ENCODE data around the gene ANKH.
"Not testable (repeated sequence)": the region's sequence is repeated elsewhere in the genome, so short reads cannot be mapped to it uniquely, and the experiment has no call there.

Gene ANKH

DNA sequence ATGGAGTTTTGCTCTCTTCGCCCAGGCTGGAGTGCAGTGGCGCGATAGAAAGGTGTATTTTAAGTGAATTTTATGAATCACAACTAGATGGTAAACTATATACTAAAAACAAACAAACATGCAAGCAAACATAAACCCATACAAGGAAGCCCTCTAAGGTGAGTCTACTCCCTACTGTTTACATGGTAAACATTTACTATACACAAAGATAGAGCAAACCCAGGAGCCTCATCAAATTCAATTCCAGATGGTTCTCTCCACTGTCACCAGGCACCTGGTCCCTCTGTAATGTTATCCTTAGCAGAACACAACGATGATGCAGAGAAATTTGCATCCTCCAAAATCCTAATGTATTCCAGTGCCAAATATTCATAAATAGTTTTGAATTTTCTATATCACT, 17.9 kb downstream of the ANKH start:
- no peak for DNase-seq

GRCh38 chr5:14852779-14853178, 18.8 kb downstream of the ANKH start:
- no peak for DNase-seq

DNA sequence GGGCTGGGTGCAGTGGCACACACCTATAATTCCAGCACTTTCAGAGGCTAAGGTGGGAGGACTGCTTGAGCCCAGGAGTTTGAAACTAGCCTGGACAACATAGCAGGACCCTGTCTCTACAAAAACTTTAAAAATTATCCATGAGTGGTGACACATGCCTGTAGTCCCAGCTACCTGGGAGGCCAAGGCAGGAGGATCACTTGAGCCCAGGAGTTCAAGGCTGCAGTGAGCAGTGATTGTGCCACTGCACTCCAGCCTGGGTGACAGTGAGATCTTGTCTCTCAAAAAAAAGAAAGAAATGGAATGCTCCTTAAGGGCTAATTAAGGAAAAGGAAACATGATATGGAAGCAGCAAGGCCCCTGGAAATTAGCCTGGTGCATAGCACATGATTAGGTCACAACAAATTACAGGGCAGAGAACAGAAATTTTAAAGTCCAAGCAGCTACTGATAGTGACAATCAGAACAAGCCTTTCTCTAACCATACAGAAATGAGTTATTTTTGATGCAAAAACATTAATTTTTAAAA, 19.5 kb downstream of the ANKH start:
- no peak for DNase-seq

DNA sequence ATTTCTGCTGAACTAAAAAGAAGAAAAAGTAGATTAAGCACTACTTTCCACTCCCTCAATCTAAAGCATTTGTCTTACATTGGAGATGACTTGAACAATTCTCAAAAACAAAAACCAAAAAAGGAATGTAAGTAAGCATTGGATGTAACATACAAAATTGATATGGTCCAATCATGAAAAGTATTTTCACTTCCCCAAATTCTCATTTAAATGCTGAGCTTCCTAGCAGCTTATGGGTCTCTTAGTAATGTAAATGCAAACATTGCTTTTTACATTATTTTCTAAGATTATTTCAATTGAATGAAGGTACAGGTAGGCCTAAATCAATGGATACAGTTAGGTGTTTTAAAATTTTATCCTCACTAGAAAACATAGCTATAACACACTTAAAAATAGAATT, 20.0 kb downstream of the ANKH start:
- DNase-seq = no peak

GRCh38 chr5:14851050-14851419, 20.5 kb downstream of the ANKH start:
- DNase-seq = no peak

- DNase-seq = no peak
Observed at GRCh38 chr5:14850419-14851049, 21.0 kb downstream of the ANKH start.

DNA sequence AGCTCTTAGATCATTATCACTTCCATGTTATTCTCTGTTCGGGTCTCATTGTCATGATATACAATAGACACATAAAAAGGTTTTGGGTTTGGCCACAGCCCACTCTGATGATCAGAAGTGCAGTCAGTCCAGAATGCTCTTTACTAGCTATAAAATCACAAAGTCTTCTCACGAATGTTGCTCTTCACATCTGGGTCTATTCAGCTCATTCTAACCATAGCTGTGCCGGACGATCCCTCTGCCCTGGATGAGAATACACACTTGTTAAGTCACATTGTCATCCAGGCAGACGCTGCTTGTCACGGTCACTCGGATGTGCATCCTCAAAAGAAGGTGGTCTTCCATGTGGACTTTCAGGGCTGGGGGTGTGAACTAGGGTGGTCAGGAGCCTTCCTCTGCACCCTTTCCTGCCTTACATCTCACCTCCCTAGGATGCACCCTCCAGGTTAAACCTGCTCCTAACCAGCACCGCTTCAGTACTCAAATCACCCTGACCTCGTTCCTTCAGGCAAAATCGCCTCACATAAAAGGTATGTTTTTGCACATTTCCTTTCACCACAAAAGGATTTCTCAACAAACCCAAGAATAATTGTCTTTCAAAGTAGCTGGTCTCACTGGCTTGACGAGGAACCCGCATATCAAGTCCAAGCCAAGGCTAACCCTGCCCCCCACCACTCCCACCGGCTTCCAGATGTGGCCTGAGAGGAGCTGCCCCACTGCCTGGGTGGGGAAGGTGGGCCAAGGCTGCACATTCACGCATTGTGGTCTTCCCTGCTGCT, 21.9 kb downstream of the ANKH start:
- no peak for DNase-seq

GRCh38 chr5:14848942-14849341, 22.6 kb downstream of the ANKH start:
- DNase-seq = not testable (repeated sequence)

DNA sequence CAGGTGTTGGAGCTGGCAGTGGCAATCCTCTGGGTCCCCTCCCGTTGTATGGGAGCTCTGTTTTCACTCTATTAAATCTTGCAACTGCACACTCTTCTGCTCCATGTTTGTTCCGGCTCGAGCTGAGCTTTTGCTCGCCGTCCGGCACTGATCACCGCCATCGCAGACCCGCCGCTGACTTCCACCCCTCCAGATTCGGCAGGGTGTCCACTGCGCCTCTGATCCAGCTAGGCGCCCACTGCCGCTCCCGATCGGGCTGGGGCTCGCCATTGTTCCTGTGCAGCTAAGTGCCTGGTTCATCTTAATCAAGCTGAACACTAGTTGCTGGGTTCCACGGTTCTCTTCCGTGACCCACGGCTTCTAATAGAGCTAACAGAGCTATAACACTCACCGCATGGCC, 23.2 kb downstream of the ANKH start:
- DNase-seq = no peak

GRCh38 chr5:14847471-14847870, 24.1 kb downstream of the ANKH start:
- DNase-seq = no peak

- no peak for DNase-seq
Observed at GRCh38 chr5:14842117-14842516, 29.5 kb downstream of the ANKH start.

DNA sequence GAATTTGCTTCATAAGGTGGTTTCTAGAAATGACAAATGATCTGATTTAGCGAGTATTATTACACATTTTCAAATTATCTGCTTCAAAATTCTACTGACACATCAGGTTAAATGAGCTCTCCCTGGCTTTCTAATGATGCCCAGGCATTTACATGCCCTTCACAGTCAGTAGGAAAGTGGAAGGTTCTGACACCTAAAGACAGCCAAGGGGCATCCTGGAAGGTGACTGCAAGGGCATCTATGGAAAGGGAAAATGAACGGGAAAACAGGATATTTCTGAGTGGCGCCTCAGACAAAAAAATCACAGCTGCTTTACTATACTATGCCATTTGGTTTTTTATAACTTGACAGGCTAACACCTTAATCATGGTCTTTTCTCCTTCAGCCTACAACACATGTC, 31.0 kb downstream of the ANKH start:
- DNase-seq = no peak

DNA sequence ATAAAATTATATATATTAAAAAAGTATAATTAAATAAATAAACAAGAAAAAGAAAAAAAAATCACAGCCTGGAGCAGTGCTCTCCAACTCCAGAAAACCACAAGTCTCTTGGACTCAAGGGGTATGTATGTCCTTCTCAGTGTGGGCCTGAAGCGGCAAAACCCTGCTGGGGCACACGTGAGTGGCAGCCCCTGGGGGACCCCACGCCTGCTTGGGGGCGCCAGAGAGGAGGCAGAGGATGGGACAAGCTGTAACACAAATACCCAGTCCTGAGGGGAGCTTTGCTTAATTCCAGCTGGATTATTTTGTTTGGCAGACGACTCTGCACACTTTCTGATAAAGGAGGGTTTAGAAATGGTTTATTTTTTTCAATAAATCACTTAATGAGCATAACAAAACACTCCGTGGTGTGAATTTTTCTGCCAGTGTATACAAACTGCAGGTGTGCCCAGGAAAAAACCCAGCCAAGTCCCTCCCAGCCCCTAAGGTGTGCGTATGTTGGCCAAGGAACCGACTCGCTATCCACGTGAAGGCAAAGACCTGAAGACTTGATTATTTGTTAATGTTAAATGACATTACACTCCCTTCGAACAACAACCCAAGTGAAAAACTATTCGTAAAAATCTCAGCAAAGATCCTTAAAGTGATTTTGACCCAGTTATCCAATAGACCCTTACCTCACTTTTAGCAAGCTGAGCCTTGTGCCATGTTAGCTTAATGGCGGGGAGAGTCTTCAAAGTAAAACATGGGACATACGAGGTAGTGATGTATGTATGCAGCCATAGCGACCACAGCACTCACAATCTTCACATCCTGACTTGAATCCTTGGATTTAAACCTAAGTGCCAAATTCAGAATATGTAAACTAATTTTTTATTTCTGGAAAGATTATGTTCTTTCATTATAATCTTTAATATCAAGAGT, 32.9 kb downstream of the ANKH start:
- DNase-seq = no peak

DNA sequence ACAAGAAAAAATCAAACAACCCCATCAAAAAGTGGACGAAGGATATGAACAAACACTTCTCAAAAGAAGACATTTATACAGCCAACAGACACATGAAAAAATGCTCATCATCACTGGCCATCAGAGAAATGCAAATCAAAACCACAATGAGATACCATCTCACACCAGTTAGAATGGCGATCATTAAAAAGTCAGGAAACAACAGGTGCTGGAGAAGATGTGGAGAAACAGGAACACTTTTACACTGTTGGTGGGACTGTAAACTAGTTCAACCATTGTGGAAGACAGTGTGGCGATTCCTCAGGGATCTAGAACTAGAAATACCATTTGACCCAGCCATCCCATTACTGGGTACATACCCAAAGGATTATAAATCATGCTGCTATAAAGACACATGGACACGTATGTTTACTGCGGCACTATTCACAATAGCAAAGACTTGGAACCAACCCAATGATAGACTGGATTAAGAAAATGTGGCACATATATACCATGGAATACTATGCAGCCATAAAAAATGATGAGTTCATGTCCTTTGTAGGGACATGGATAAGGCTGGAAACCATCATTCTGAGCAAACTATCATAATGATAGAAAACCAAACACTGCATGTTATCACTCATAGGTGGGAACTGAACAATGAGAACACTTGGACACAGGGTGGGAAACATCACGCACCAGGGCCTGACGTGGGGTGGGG, 34.0 kb downstream of the ANKH start:
- DNase-seq = not testable (repeated sequence)

DNA sequence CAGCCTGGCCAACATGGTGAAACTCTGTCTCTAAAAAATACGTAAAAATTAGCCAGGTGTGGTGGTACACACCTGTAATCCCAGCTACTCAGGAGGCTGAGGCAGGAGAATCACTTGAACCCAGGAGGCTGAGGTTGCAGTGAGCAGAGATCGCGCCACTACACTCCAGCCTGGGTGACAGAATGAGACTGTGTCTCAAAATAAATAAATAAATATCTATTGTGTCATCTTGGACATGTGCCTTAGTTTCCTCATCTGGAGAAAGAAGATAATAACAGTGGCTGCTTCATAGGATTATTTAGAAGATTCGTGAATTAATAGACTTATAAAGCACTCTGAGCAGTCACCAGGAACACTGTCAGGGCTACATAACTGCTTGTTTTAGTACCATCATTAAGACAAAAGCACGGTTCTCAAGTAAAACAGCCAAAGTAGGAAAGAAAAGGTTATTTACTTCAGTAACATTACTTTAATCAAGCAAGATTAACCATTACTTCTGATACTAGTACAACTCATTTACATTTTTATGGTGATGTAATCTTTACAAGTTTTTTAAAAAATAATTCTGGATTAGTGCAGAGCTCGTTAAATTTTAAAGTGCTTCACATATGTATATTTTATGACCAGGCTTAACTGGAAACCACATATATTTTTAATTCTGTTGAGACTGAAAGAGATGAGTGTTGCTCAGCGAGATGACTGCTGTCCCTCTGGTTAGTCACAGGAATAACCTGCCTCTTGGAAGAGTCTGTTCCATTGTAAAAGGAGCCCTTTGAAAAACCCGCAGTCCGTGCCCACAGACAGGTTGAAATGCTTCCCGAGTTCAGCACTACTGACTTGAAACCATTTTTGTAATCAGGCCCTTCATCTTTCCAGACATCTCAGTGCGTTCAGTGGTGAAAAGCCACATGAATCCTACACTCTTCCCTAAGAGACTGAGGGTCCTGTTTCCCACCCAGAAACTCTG, 36.7 kb downstream of the ANKH start:
- DNase-seq = no peak

- DNase-seq = no peak
Observed at GRCh38 chr5:14834062-14834461, 37.5 kb downstream of the ANKH start.

DNA sequence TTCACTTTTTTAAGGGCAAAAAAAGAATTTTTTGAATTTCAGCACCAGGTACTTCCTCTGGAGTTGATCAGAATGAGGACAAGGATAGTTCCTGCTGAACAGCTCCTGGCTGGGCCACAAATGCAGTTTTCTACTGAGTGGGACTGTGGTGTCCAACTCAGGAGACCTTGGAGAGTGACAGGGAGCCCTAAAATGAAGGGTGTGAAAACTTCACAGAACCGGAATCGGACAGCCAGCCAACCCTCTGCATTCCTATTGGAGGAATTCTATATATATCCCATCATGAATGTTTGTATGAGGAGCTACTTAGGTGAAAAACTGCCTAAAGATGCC, 40.6 kb downstream of the ANKH start:
- no peak for DNase-seq

DNA sequence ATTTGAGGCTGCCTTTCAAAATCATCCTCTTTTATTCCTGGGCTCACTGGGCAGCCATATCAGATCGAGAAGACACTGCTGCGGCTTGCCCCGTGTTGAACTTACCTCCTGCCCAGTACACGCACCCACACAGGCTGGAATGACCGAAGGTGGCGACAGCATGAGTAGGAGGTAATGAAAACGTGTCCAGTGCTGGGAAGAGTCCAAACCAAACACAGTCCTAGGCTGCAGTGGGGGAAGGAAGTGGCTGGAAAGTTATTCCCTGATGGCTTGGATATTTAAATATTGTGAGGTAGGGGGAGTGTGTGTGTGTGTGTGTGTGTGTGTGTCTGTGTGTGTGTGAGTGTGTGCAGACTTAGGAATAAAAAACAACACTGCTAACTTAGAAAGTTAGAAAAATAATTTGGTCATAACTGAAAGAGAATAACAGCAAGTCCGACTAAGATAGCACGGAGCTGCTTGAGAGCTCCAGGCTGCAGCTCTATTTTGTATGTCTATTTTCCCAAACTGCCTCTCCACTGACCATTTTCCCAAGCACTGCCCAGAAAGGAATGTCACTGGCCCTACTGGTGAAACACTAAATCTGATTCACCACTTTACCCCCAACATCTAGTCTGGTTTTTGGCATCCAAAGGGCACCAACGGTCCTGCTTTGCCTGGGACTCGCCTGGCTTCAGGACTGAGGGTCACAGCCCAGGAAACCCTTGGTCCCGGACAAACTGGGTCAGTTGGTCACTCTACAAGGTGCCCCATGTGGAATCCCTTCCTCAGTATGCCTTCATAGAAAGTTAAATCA, 41.2 kb downstream of the ANKH start:
- no peak for DNase-seq

GRCh38 chr5:14829396-14829795, 42.2 kb downstream of the ANKH start:
- no peak for DNase-seq

- no peak for DNase-seq
Observed at GRCh38 chr5:14826714-14827113, 44.9 kb downstream of the ANKH start.

DNA sequence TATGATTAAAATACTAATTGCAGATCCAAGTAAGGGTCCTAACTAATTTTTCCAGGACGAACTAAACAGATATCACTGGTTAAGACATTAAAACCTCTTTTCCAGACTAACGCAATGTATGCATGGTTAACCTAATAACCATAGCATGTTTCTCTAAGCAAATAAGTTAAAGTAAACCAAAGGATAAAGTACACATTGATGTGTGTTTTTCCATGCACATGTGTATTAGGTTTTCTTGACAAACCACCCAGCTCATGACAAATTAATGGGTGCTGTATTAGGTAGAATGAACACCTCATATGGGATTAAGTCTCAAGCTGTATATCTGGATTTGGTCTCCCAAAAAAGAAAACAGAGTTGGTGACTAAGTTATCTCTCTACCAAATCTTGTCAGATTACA, 45.6 kb downstream of the ANKH start:
- no peak for DNase-seq
